LNCAP (cell line): Measurements from ENCODE around the gene RPAP3.

Source experiments
- CTCF ChIP-seq: fragments of 450-650 bp; IDR thresholded peaks from 2 replicates; pipeline ENCODE4 v1.5.1; 2017; ENCODE audit warnings: mild to moderate bottlenecking

Gene RPAP3

GRCh38 chr12:47709237-47709636, 3.4 kb upstream of the RPAP3 start:
- TF ChIP-seq CTCF = no peak

DNA sequence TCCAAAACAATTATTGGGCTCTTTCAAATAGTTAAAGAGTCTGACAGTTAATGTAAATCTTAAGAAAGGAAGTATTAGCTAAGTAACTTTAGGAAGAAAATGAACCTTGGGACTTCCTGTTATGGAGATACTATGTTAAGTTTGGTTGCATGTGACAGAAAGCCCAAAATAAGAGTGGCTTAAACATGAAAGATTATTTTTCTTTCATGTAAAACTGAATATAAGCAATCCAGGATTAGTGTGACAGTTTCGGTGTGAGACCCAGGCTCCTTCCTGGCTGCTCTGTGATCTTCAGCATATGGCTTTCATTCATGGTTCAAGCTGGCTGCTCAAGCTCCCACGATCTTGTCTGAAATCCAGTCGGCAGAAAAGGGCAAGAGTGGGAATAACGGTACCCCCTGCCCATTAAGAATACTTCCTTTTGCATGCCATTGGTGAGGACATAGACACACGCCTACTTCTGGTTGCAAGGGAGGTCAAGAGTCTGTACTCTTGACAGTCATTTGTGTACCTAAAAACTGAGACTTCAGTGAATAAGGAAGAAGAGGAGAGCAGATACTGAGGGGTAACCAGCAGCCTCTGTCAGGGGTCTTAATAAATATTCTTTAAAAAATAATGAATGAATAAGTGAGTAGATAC, 2.2 kb upstream of the RPAP3 start:
- TF ChIP-seq CTCF = no peak

- TF ChIP-seq CTCF = no peak
Measured at GRCh38 chr12:47707355-47707754, 1.5 kb upstream of the RPAP3 start.

DNA sequence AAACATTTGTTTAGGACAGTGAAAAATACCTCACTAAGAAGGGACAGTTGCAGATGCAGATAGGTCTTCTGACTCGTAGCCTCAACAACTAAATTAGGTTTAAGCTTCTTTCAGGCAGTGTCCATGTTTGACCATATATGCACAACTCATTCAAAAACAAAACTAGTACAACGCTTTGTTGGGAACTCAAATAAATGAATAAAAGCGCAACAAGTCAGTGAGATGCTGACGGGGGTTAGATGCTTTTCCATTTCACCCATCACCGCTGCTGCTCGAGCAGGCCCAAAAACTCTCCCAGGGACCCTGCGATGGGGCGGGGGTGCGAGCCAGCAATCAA, 633 bp downstream of the RPAP3 start:
- TF ChIP-seq CTCF = no peak

DNA sequence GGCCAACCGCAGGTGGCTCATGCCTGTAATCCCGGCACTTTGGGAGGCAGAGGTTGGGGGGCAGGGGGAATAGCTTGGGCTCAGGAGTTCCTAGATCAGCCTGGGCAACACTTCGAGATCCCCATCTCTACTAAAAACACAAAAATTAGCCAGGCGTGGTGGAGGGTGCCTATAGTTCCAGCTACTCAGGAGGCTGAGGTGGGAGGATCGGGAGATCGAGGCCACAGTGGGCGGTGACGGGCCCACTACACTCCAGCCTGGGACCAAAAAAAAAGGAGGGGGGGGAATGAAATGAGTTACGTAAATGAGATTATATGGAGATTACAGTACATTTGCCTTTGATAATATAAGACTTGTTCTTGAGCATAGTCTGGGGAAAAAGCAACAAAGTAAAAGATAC, 1.1 kb downstream of the RPAP3 start:
- TF ChIP-seq CTCF = no peak

- no peak for TF ChIP-seq CTCF
Measured at GRCh38 chr12:47700263-47700662, 5.6 kb downstream of the RPAP3 start.

DNA sequence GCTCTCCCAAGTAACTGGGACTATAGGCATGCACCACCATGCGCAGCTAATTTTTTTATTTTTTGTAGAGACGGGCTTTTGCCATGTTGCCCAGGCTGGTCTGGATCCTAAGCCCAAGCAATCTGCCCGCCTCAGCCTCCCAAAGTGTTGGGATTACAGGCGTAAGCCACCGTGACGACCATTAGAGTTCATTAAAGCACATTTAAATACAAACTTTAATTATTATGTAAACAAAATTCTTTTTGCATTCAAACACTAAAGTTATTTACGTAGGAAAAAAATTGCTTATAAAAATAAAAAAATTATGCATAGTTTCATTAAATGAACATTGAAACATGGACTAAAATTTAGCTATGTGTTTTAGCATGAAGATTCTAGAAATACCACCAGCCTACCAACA, 7.2 kb downstream of the RPAP3 start:
- TF ChIP-seq CTCF = no peak

DNA sequence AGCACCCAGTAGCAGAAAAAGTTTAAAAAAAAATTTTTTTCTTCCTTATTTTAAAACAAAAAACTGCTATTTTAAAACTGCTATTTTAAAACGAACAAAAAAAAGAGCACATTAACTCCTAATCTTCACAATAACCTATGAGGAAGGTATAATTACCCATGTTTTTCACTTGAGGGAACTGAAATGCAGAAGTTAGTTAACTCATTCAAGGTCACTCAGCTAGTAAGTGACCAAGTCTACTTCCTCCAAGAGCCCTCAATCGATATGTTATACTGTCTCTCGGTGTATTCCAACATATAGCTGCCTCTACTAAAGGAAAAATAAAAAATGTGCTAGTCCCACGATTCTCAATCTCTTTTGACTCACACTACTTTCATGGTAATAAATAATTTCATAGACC, 7.8 kb downstream of the RPAP3 start:
- TF ChIP-seq CTCF = no peak
